Measurements from ENCODE around the gene FCN2. TPM values are rescaled to one million over a fixed set of nuclear protein-coding genes. Genes with fewer than 3 reads are reported as not detected.

Gene FCN2
- total and polyA plus RNA-seq, 9 of the 15 experiments (the other 6 are each of a cell fraction or from before 2014, with no cell fraction given): not detected

GRCh38 chr9:134851020-134851419 is 29.6 kb upstream of the FCN2 start (continued):
- TF ChIP-seq MYBL2 (IDR thresholded peaks at IDR 0.05; ENCODE audit: low read depth) (no peak), MYBL2 (CRISPR knock-in tag; IDR thresholded peaks at IDR 0.05; ENCODE audit: borderline replicate concordance) (no peak), LCOR (CRISPR knock-in tag; IDR thresholded peaks at IDR 0.05) (no peak), DMBX1 (CRISPR knock-in tag; IDR thresholded peaks at IDR 0.05; ENCODE audit: borderline replicate concordance) (no peak)

- no peaks in the 10 kb centered on the region for H3K9me3 ChIP-seq (replicated peaks; ENCODE audit: control insufficient read depth, insufficient read depth, low read depth, low read length)
- 0 out of 2 replicates have a peak, but pooled peaks cover 3% of the 10 kb centered on the region for H4K20me1 ChIP-seq (replicated peaks; ENCODE audit: control insufficient read depth, insufficient read depth, low read length)
- H3K27ac ChIP-seq (ENCODE audit: extremely low read depth, low read depth, low read length): no peak overlapping the region
- no peaks in the 10 kb centered on the region for H3K4me1 ChIP-seq (replicated peaks in 1 of 2; ENCODE audit: control insufficient read depth in 2 of 2, insufficient read depth in 2 of 2, low read length in 2 of 2)
- no peaks in the 10 kb centered on the region for H3K79me2 ChIP-seq (ENCODE audit: control insufficient read depth, insufficient read depth, low read length)
- no peak overlapping the region for H2AFZ ChIP-seq (ENCODE audit: low read depth, low read length)
- WGBS (ENCODE audit: insufficient coverage, low coverage, missing lambda C conversion rate): 0% methylated on average over 6 of the region's 6 CpGs
- H3K4me2 ChIP-seq (ENCODE audit: insufficient read depth, low read length): no peak overlapping the region
- ATAC-seq (no peak), FAIRE-seq (no peak), DNase-seq (ENCODE audit: extremely low read depth in 1 of 4, low spot score in 3 of 4) (no peak)
- H3K27me3 ChIP-seq (ENCODE audit: control insufficient read depth in 2 of 2, insufficient read depth in 2 of 2, low read length in 2 of 2): peaks cover 0 to 9% of the 10 kb centered on the region in 2 experiments; a peak in 1 of 5 replicates
- intact Hi-C loops (cut with micrococcal nuclease): no loop called here
- H3K9ac ChIP-seq (ENCODE audit: insufficient read depth in 1 of 2, low read depth in 2 of 2, low read length in 2 of 2): no peak overlapping the region
- in situ Hi-C loops (cut with MboI): no loop called here
- H3K36me3 ChIP-seq (ENCODE audit: control insufficient read depth, insufficient read depth, low read length): no peaks in the 10 kb centered on the region
- H3K4me3 ChIP-seq: no peak overlapping the region
- ChIA-PET POLR2A (no interaction called here), CTCF (ENCODE audit: low intra/inter-chr PET ratio) (no interaction called here)
- no TSS peak for BruUV-seq (replicated peaks)
- no peaks in the 10 kb centered on the region for H3K9me1 ChIP-seq (ENCODE audit: control insufficient read depth, insufficient read depth, low read length)
- TF ChIP-seq IRF9 (tag; IDR thresholded peaks at IDR 0.05): no peak
- no peak for TF ChIP-seq ZNF449 (CRISPR knock-in tag; IDR thresholded peaks at IDR 0.05)
- no peak for TF ChIP-seq TSHZ1 (CRISPR knock-in tag; IDR thresholded peaks at IDR 0.05)
- TF ChIP-seq ZNF280B (CRISPR knock-in tag; IDR thresholded peaks at IDR 0.05): no peak
- TF ChIP-seq ZBTB26 (CRISPR knock-in tag; IDR thresholded peaks at IDR 0.05): no peak
- TF ChIP-seq ZNF586 (CRISPR knock-in tag; conservative IDR thresholded peaks at IDR 0.05): no peak
- TF ChIP-seq SMARCC2 (IDR thresholded peaks at IDR 0.05; ENCODE audit: low read depth): no peak
Measured at GRCh38 chr9:134852906-134853654, 27.5 kb upstream of the FCN2 start.

Data from K562 (cell line).